HG02852 (cell line): ENCODE data around the gene SRRM2.
A peak's percentile ranks its signal among the peaks of the same experiment; 100 is the strongest.

Source experiments
- ATAC-seq: cut with Tn5 transposase; IDR thresholded peaks from one replicate; pipeline ENCODE4 v1.9.1; 2021; ENCODE audit warnings: mild to moderate bottlenecking, moderate library complexity; ENCODE audit not compliant: unreplicated experiment

The SRRM2 gene

GRCh38 chr16:2737895-2738418 lies 14.5 kb upstream of the SRRM2 start:
- ATAC-seq: no peak

DNA sequence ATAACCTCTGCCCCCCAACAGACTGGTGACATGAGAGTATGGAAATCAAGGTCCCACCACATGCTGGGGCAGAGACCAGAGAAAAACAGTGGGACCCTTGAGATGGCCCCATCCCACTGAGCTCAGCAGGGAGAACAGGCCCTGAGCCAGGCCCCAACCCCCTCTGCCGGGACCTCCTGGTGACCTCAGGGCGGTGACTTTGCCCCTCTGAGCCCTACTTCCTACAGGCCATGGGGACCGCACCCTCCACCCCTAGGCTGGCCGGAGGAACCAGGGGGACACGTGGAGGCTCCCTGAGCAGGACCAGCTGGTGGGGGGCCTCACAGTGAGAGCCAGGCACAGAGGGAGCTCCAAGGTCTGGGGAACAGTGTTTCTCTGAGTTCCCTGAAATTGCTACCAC lies 13.8 kb upstream of the SRRM2 start:
- no peak for ATAC-seq

DNA sequence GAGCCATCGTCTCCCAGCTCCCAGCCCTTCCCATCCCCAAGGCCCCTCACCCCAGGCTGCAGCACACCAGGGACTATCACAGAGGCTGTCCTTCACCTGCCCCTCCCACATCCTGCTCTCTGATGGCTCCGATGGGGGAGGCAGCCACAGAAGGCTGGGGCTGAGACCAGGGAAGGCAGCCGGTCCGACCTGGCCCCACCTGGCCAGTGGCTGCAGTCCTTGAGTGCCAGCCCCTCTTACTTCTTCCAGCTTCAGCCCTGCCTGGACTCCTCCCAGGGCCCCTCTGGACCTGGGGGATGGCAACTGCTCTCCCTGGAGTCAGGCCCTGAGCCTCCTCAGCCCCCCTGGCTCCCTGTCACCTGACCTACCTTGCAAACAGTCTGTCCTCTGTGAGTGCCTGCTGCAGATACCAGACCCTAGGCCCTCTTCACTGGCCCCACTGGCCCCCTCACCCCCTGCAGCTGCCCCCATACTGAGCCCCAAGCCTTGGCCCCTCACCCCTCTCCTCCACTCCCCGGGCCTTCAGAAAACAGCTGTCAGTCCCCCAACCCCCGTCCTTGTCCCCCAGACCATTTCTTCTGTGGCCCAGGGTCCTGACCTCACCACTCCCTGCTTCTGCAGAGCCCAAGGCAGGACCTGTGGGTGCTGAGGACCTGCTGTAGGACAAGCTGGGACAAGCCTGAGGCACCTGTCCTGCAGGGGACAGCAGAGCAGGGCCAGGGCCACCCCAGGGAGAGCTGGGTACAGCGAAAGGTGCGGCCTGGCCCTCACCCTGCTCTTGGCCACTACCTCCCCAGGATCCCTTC lies 12.6 kb upstream of the SRRM2 start:
- no peak for ATAC-seq

DNA sequence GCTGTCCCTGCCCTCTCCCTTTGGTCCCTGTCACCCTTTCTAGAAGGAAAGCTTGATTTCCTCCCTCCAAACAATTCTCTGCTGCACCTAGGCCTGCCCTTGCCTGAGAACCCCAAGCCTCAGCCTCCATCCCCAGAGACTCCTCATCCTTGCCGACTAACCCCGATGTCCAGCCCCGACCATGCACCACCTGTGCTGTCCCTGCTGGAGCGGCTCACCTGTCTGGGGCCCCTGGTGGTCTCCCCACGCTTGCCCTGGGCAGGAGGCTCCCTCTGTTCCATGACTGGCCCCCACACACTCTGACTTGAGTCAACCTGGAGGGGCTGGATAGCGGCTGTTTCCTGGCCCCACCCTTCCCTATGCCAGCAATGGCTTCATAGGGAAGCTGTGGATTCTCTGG lies 12.0 kb upstream of the SRRM2 start:
- ATAC-seq: no peak

- no peak for ATAC-seq
Observed at GRCh38 chr16:2741168-2741567, 11.3 kb upstream of the SRRM2 start.

DNA sequence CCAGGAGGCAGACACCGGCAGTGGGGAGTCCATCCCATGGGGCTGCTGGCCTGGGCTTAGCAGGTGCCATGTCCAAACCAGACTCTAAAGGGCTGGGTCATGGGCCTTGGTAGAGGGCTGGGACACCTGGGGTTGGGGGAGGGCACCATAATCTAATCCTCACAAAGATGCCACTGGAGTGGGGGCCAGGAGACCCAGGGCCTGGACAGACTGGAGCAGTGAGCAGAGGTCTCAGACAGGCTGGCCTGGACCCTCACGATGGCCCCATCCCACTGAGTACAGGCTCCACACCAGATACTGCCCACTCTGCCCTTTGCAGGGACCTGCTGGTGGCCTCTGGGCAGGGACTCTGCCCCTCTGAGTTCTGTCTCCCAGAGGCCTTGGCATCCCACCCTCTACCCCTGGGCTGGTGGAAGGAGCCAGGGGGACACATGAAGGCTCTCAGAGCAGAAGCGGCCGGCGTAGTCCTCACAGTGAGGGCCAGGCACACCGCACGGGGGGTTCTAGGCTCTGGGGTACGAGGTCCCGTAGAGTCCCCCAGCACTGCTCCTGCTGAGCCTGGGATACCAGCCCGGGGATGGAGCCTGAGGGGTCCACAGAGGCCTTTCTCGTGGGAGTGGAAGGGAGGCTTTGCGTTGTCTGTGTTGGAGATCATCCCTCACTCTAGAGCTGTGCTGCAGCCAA lies 10.0 kb upstream of the SRRM2 start:
- no peak for ATAC-seq

- no peak for ATAC-seq
Observed at GRCh38 chr16:2743007-2743810, 9.2 kb upstream of the SRRM2 start.

DNA sequence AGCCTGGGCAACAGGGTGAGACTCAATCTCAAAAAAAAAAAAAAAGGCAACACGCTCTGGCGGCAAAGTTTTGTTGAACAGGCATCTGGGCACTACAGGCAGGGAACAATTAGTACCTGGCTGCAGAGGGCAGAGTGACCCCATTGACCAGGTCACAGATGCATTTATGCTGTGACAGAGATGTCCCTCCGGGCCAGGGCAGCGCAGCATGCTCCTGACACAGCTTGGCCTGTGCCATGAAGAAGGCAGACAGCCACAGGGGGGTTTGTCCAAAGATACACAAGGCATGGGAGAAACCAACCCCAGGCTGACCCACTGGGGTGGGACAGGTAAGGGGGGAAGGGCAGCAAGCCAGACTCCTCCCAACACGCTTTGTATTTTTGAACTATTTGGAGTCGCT lies 7.7 kb upstream of the SRRM2 start:
- ATAC-seq: no peak

- no peak for ATAC-seq
Observed at GRCh38 chr16:2745116-2745890, 7.1 kb upstream of the SRRM2 start.

DNA sequence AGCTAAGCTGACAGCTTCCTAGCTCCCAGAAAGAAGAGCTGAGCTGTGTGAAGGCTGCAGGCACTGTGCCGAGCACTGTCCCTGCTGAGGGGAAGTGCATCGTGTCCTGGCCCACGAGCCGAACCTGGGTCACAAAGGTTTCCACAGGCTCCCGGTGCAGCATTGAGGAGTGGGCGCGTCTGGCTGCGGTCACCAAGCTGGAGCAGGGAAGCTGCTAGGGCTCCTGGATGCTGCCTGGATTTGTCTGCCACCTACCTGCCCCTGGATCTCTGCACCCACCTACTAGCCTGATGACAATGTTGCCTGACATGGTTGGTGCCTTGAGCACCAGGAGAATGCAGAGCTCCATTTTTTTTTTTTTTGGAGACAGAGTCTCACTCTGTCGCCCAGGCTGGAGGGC lies 6.5 kb upstream of the SRRM2 start:
- no peak for ATAC-seq

GRCh38 chr16:2748757-2749455 lies 3.5 kb upstream of the SRRM2 start:
- no peak for ATAC-seq

DNA sequence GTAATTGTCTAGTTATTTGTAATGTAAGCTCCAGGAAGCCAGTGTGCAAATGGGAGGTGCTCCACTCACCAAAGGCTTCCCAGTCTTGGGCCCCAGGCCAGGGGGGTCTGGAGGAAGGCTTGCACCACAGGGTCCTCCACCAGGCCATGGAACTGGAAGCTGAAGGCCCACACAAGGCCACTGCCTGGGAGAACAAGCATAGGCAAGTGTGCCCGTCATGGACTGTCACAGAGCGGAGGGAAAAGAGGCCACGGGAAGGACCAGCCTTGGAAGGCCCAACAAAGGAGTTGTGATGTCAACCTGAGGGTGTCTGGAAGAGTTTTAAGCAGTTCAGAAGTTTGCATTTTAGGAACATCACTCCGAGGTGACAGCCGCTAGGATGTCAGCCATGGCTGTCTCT lies 3.0 kb upstream of the SRRM2 start:
- no peak for ATAC-seq

- no peak for ATAC-seq
Observed at GRCh38 chr16:2749936-2750335, 2.5 kb upstream of the SRRM2 start.

GRCh38 chr16:2751577-2752034 lies 832 bp upstream of the SRRM2 start:
- no peak for ATAC-seq

DNA sequence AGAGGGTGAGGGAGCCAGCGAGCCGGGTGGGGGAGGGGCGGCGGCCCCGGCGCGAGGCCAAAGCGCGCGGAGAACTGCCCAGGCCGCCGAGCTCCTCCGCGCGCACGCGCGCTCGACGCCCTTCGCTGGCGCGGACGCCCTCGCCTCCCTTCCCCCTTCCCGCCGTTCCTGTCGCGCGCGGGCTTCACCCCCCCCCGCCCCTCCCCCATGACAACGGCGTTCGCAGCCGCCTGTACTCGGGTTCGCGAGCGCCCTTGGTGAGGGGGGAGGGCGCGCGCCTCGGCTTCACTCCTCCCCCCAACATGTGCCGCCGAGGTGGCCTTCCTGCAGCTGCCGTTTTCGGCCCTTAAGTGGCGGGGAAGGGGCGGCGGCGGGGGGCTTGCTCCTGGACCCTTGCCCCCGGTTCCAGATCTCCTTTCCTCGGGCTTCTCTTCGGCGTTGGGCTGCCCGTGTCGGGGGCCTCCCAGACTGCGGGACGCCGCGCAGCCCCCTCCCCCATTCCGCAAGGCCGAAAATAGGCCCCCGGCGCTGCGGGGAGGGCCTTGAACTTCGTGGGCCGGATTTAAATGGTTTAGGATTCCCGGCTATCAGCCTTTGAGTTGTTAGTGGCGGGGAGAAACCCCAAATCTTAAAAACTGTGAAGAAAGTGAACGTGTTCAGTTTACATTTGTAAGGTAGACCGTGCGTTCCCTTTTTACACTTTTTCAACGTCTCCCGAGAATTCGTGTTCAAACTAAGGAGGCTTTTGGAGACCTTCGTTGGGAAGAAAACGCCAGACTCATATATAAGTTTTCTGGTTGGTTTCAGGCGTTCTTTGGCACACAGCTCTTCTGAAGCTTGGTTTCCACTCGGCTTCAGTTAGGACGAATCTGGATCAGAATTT lies 653 bp downstream of the SRRM2 start:
- peak; percentile 44 for ATAC-seq

GRCh38 chr16:2753733-2754020 lies 1.2 kb downstream of the SRRM2 start:
- no peak for ATAC-seq

DNA sequence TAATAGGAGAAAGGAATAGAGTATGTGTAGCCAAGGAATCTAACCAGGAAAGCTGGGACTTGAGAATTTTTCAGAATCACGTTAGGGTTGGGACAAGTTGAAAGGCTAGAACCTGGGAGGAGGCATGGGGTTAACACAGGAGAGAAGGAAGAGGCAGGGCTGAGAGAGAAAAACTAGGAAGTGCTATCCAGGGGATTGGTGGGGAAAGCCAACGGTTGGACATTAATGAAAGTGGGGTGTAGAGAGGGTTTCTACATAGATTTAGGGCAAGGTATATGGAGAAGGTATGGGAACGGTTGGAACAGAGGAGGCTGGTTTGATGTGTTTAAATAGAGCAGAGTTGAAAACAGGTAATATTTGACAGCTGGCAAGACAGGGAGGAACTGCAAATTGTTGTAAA lies 2.7 kb downstream of the SRRM2 start:
- no peak for ATAC-seq

- no peak for ATAC-seq
Observed at GRCh38 chr16:2756288-2757015, 4.0 kb downstream of the SRRM2 start.

- ATAC-seq: no peak
Observed at GRCh38 chr16:2757344-2757743, 4.9 kb downstream of the SRRM2 start.
